ENCODE data around the gene ZNF814.
A peak's percentile ranks its signal among the peaks of the same experiment; 100 is the strongest.
"Not testable (repeated sequence)": the region's sequence is repeated elsewhere in the genome, so short reads cannot be mapped to it uniquely, and the experiment has no call there.

The ZNF814 gene

DNA sequence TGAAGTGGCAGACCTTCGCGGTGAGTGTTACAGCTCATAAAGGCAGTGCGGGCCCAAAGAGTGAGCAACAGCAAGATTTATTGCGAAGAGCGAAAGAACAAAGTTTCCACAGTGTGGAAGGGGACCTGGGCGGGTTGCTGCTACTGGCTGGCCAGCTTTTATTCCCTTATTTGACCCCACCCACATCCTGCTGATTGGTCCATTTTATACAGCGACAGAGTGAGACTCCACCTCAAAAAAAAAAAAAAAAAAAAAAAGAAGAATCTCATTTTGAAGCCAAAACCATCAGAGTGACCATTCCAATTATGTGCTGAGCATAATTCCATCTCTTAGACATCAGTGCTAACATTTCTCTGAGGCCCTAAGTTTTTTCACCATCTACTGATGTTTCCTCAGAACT is 72.2 kb downstream of the ZNF814 start:
- no peak for DNase-seq (ENCODE audit: low spot score)

GRCh38 chr19:57815247-57816075 is 73.4 kb downstream of the ZNF814 start:
- DNase-seq (ENCODE audit: low spot score): no peak

GRCh38 chr19:57814505-57815246 is 74.2 kb downstream of the ZNF814 start, which contains the start of gene ZNF552:
Gene ZNF552, minus strand, starts transcription at chr19:57814913. Its CDS starts 170 bp downstream, at chr19:57814743.
- peak; percentile 93 for DNase-seq (ENCODE audit: low spot score)

GRCh38 chr19:57813919-57814504 is 74.8 kb downstream of the ZNF814 start:
- no peak for DNase-seq (ENCODE audit: low spot score)

DNA sequence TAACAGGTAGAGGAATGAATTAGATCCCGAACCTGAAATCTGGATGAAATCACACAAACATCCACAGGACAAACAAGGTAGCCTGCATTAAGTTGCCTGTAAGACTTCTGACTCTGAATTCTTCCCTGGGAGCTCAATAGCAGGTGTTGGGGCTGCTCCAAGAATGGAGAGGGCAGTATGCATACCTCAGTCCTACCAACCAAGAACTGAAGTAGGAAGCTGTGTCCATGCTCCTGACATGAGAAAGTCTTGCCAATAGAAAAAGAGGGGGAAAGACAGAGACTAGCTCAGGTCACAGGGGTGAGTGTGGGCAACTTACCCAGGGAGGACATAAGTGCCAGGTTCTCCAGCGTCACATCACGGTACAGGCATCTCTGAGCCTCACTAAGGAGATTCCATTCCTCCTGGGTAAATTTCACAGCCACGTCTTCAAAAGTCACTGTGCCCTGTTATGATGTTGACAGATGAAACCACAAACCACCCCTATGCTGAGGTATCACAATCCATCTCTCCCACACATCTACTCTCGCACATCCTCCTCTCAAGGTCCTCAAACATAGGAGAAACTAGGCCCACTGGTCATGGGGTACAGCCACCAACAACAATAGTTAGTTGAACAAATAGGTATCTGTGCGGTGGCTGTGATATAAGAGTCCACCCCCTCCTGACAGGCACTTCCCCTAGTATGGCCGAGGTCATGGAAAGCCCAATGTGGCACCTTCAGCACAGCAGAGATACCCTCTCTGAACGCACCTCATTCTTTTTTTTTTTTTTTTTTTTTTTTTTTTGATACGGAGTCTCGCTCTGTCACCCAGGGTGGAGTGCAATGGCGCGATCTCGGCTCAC is 75.6 kb downstream of the ZNF814 start:
- not testable (repeated sequence) for DNase-seq (ENCODE audit: low spot score)

- no peak for DNase-seq (ENCODE audit: low spot score)
These were observed 76.6 kb downstream of the ZNF814 start for GRCh38 chr19:57812226-57812625.

DNA sequence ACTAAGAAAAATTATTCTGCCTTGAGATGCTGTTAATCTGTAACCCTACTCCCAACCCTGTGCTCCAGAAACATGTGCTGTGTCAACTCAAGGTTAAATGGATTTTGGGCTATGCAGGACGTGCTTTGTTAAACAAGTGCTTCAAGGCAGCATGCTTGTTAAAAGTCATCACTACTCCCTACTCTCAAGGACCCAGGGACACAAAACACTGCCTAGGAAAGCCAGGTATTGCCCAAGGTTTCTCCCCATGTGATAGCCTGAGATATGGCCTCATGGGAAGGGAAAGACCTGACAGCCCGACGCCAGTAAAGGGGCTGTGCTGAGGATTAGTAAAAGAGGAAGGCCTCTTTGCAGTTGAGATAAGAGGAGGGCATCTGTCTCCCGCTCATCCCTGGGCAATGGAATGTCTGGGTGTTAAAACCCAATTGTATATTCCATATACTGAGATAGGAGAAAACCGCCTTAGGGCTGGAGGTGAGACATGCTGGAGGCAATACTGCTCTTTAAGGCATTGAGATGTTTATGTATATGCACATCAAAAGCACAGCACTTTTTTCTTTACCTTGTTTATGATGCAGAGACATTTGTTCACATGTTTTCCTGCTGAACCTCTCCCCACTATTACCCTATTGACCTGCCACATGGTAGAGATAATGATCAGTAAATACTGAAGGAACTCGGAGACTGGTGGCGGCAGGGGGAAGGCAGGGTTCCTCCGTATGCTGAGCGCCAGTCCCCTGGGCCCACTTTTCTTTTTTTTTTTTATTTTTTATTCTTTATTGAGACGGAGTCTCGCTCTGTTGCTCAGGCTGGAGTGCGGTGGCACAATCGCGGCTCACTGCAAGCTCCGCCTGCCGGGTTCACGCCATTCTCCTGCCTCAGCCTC is 78.2 kb downstream of the ZNF814 start:
- not testable (repeated sequence) for DNase-seq (ENCODE audit: low spot score)

- DNase-seq (ENCODE audit: low spot score): no peak
These were observed 81.3 kb downstream of the ZNF814 start for GRCh38 chr19:57807541-57807940.

DNA sequence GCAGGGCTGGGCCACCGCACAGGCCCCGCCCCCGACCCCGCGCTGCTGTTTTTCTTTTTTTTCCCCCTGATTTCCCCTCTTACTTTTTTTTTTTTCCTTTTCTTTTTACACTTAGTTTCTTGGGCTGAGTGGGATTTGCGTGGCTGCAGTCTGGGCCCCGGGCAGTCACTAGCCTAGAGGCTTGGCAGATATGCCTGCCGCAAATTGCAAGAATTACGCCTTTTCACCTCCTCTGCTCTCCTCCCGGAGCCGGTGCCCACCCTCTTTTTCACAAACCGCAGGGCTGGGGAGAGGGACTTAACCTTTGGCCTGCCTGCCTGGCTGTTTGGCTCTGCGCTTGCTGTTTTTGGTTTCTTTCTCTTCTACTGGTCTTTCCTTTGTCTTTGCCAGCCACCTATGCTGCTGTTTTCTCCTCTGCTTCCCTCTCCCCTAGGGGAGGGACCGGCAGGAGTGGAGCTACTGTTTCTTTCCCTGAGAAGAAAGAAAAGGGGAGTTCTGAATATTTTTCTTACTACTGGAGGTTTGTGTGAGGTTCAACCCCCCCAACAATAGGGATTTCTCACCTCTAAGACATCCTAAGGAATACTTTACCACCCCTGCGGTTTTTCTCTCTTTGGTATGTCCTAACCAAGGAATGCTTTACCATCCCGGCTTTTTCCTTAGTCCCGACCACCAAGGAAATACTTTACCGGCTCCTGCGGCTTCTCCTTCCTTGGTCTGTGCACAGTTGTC is 85.1 kb downstream of the ZNF814 start:
- no peak for DNase-seq (ENCODE audit: low spot score)

DNA sequence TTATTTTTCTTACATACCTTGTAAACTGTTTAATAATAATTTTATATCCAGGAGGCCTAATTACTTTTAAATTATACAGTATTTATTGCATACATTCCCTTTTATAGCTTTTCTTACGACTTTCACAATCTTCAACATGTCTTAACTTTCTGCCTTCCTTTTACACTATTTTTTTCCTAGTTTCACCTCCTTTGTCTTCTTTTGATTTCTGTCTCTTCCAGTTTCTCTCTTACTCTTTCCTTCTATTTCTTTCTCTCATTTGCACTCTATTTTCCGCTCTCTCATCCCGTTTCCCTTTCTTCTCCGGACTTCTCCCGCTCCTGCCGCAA is 85.6 kb downstream of the ZNF814 start:
- no peak for DNase-seq (ENCODE audit: low spot score)

GRCh38 chr19:57802269-57802668 is 86.6 kb downstream of the ZNF814 start:
- DNase-seq (ENCODE audit: low spot score): no peak

DNA sequence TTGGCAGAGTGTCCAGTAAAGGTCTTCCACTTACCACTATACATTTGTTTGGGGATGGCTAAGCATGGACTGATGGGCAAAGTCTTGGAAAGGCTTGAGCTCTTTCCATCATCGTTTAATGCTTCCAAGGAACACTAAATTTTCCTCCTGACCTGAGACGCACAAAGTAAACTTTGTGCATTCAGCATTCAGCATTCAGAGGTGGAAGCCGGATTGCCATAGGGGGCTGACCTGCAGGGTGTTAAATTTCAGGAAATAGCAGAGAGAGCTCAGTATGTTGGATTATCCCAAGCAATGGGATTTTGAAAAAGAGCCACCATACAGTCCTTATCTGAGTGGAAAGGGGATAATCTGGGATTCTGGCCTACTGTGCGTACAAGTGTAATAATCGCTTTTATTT is 88.1 kb downstream of the ZNF814 start:
- DNase-seq (ENCODE audit: low spot score): no peak

All from globus pallidus (tissue), 1 donor.